ENCODE measurements around the gene DDX42. TPM values are rescaled to one million over a fixed set of nuclear protein-coding genes. Genes with fewer than 3 reads are reported as not detected.
"Not testable (repeated sequence)": the region's sequence is repeated elsewhere in the genome, so short reads cannot be mapped to it uniquely, and the experiment has no call there.

DDX42 gene
- total RNA-seq, 1 experiment from 2014 or later, result 52.8 TPM

GRCh38 chr17:63834431-63835166 is 60.6 kb downstream of the DDX42 start:
- DNase-seq (ENCODE audit: low spot score), result peak; percentile 68
- in situ Hi-C loops (cut with HindIII; ENCODE audit: low sequenced_read_pairs), result no loop called here

- in situ Hi-C loops (cut with HindIII; ENCODE audit: low sequenced_read_pairs), result no loop called here
- no peak for DNase-seq (ENCODE audit: low spot score)
These were observed 61.3 kb downstream of the DDX42 start for GRCh38 chr17:63835167-63835720.

- in situ Hi-C loops (cut with HindIII; ENCODE audit: low sequenced_read_pairs), result no loop called here
- DNase-seq (ENCODE audit: low spot score), result peak; percentile 16
These were observed 62.8 kb downstream of the DDX42 start for GRCh38 chr17:63836811-63837210.

- peak; percentile 36 for DNase-seq (ENCODE audit: low spot score)
- in situ Hi-C loops (cut with HindIII; ENCODE audit: low sequenced_read_pairs), result no loop called here
These were observed 63.5 kb downstream of the DDX42 start for GRCh38 chr17:63837480-63837879.

GRCh38 chr17:63837962-63838600 is 64.1 kb downstream of the DDX42 start:
- in situ Hi-C loops (cut with HindIII; ENCODE audit: low sequenced_read_pairs), result no loop called here
- peak; percentile 56 for DNase-seq (ENCODE audit: low spot score)

GRCh38 chr17:63838631-63839171 is 64.7 kb downstream of the DDX42 start:
- in situ Hi-C loops (cut with HindIII; ENCODE audit: low sequenced_read_pairs), result no loop called here
- DNase-seq (ENCODE audit: low spot score), result peak; percentile 98

GRCh38 chr17:63840591-63841349 is 66.8 kb downstream of the DDX42 start:
- in situ Hi-C loops (cut with HindIII; ENCODE audit: low sequenced_read_pairs), result no loop called here
- peak; percentile 44 for DNase-seq (ENCODE audit: low spot score)

GRCh38 chr17:63841350-63842172 is 67.6 kb downstream of the DDX42 start:
- in situ Hi-C loops (cut with HindIII; ENCODE audit: low sequenced_read_pairs), result no loop called here
- peak; percentile 78 for DNase-seq (ENCODE audit: low spot score)

GRCh38 chr17:63842173-63842539 is 68.2 kb downstream of the DDX42 start:
- no peak for DNase-seq (ENCODE audit: low spot score)
- in situ Hi-C loops (cut with HindIII; ENCODE audit: low sequenced_read_pairs), result no loop called here

- peak; percentile 99 for DNase-seq (ENCODE audit: low spot score)
These were observed 68.8 kb downstream of the DDX42 start, which contains the start of gene SMARCD2 for GRCh38 chr17:63842540-63843386. Gene SMARCD2, minus strand, starts transcription at chr17:63842685. Its CDS starts 11 bp downstream, at chr17:63842674.

GRCh38 chr17:63843387-63843888 is 69.5 kb downstream of the DDX42 start:
- DNase-seq (ENCODE audit: low spot score), result peak; percentile 35
- in situ Hi-C loops (cut with HindIII; ENCODE audit: low sequenced_read_pairs), result not testable (repeated sequence)

More at GRCh38 chr17:63842540-63843386, 68.8 kb downstream of the DDX42 start, which contains the start of gene SMARCD2:
- in situ Hi-C loops (cut with HindIII; ENCODE audit: low sequenced_read_pairs), result no loop called here

GRCh38 chr17:63843910-63844677 is 70.1 kb downstream of the DDX42 start:
- no peak for DNase-seq (ENCODE audit: low spot score)

GRCh38 chr17:63845509-63845908 is 71.5 kb downstream of the DDX42 start:
- in situ Hi-C loops (cut with HindIII; ENCODE audit: low sequenced_read_pairs), result no loop called here
- no peak for DNase-seq (ENCODE audit: low spot score)

More at GRCh38 chr17:63843910-63844677, 70.1 kb downstream of the DDX42 start:
- in situ Hi-C loops (cut with HindIII; ENCODE audit: low sequenced_read_pairs), result no loop called here

GRCh38 chr17:63847525-63848249 is 73.7 kb downstream of the DDX42 start:
- no peak for DNase-seq (ENCODE audit: low spot score)
- in situ Hi-C loops (cut with HindIII; ENCODE audit: low sequenced_read_pairs), result no loop called here

- in situ Hi-C loops (cut with HindIII; ENCODE audit: low sequenced_read_pairs), result no loop called here
- DNase-seq (ENCODE audit: low spot score), result peak; percentile 86
These were observed 75.1 kb downstream of the DDX42 start for GRCh38 chr17:63848834-63849689.

Measured in G401 (cell line).